GM19397 (cell line): ENCODE results near the gene FAU.
"Not testable (repeated sequence)": the region's sequence is repeated elsewhere in the genome, so short reads cannot be mapped to it uniquely, and the experiment has no call there.

Source experiments
- ATAC-seq: cut with Tn5 transposase; IDR thresholded peaks from one replicate; pipeline ENCODE4 v1.9.1; 2021; ENCODE audit warnings: mild to moderate bottlenecking, moderate library complexity; ENCODE audit not compliant: unreplicated experiment

FAU gene

DNA sequence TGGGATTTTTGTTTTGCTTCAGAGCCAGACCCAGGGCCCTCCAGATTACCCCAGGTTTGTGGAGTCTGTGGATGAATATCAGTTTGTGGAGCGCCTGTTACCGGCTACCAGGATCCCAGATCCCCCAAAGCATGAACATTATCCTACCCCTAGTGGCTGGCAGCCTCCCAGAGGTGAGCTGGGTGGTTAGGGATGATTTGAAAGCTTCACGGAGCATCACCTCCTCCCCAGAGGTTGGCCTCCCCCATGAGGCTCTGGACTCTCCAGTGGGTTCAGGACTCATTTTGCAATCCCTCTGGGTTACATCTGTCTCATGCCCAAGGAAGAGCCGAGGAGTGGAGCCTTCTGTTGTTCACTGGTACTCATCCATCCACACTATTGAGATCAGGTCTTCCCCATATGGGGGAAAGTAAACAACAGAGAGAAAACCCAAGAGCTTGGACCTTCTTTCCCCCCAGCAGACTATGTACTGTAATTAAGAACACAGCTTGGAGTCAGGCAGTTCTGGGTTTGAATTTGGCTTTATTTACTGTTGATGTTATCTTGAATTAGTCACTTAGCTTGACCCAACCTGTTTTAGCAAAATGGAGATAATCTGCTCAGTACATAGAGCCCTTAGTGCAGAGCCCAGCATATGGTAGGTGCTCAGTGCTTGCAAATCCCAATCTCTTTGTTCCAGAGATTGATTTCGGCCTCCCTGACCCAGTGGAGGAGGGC, 2.7 kb upstream of the FAU start:
- no peak for ATAC-seq

DNA sequence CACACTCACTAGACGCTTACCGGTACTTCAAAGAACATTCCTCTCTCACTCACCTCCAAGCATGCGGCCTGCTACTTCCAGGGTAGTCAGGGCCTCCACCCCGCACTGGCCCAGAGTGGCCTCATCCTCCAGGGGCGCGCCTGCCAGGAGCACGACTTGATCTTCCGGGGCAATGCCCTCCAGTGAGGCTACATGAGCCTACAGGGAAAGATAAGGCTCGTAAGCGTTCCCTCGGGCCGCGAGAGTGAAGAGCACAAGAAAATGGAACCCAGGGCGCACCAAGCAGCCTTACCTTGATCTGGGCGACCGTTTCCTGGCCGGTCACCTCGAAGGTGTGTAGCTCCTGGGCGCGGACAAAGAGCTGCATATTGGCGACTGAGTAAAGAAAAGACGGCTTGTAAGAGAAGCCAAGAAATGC, 478 bp downstream of the FAU start:
- no peak for ATAC-seq

DNA sequence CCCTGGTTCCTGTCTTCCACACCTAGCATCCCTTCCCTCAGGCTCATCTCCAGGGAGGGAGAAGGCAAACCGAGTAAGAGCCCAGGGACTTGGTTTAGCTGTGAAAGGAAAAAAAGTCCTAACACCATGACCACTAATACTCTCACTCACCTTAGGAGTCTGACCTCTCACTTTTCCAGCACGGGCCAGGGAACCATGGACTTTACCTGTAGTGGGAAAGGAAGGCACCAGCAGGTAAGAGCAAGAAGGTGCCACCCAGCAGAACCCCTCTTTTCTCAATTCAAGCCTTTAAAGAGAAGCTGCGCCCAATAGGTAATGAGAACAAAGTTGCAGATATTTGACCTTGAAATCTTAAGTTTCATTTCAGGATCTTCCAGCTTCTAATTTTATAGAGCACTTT, 1.1 kb downstream of the FAU start:
- no peak for ATAC-seq

DNA sequence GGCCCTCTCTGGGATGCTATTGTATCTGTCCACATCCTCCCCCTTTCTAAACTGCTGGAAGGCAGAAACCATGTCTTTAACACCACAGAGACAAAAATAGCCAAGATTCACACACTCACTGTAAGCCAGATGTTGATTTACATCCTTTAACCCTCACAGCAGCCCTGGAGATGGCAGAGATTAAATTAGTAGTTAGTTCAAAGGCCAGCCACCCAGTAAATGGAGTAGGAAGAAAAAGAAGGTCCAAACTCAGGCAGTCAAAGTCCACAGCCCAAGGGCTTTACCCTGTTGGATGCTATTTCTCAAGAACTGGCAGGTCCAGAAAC, 2.3 kb downstream of the FAU start:
- no peak for ATAC-seq

DNA sequence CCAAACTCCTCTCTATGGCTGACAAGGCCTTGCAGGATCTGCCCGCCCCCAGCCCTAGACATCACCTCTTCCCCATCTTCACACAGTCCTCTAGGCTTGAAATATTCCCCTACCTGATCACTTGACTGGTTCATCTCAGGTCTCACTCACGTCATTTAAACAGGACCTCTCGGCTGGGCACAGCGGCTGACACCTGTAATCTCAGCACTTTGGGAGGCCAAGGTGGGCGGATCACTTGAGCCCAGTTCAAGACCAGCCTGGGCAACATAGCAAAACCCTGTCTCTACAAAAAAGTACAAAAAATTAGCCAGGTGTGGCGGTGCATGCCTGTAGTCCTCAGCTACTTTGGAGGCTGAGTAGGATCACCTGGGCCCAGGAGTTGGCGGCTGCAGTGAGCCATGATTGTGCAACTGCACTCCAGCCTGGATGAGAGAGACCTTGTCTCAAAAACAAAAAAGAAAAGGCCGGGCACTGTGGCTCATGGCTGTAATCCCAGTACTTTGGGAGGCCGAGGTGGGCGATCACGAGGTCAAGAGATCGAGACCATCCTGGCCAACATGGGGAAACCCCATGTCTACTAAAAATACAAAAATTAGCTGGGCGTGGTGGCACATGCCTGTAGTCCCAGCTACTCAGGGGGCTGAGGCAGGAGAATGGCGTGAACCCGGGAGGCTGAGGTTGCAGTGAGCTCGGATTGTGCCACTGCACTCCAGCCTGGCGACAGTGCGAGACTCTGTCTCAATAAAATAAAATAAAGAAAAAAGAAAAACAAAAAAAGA, 2.9 kb downstream of the FAU start:
- ATAC-seq: not testable (repeated sequence)

DNA sequence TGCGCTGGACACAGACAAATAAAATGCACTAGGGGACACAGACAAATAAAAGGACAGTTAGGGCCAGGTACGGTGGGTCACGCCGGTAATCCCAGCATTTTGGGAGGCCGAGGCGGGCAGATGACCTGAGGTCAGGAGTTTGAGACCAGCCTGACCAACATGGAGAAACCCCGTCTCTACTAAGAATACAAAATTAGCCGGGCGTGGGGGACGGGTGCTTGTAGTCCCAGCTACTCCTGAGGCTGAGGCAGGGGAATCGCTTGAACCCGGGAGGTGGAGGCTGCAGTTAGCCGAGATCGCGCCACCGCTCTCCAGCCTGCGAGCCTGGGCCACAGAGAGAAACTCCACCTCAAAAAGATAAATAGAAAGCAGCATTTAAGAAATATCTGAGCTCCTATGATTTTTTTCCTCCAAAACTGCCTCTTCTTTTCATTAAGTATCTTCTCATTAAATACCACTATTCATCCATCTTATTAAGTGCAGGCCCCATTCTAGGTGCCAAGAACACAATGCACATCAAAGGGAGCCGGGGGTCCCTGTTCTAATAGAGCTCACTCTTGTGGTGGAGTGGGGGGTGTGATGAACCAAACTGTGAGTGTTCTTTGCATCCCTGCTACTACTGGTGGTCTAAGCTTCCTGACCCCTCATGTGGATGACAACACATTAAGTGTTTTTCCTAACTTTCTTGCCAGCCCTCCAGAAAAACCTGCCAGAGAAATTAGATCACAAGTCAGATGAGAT, 3.7 kb downstream of the FAU start:
- ATAC-seq: no peak

DNA sequence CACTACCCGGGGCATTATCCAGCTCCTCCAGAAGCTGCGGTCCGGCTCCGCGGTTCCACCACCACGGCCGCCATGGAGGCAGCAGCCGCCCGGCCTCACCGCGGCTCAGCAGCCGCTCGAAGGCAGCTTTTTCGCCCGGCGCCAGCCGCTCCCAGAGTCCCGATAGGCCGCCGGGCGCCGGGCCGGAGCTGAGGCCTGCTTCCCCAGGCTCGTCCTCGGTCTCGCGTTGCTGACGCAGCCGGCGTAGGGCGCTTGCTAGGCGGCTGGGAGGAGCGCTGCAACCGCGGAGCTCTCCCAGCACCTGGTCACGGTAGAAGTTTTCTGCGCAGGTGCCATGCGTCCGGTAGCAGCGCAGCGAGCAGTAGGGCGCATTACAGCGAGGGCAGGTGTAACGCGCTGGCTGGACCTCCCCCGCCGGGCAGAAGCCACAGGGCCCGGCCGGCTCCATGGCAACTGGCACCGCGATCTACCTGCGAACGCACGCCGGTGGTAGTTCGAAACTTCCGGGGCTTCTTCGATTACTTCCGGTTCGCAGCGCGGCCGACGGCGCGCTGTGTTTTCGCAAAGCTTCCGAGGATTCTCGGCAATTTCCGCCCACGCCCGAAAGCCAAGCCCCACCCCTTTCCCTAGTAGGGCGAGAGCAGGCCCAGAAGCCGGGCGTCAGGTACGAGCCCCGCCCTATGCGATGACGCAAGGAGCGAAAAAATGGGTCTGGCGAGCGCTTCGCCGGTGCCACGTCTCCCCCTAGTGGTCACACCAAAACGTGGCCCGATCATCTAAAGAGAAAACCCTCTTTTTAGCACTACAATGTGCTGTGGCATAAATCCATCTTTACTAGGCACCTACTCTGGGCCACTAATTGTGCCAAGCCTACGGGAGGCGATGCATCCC, 4.5 kb downstream of the FAU start, which contains the start of gene ZNHIT2:
ZNHIT2 (minus strand) TSS at position 496 of the 891 bp plus-strand sequence; CDS start at position 448, 48 bp downstream.
- ATAC-seq: peak; percentile 61

DNA sequence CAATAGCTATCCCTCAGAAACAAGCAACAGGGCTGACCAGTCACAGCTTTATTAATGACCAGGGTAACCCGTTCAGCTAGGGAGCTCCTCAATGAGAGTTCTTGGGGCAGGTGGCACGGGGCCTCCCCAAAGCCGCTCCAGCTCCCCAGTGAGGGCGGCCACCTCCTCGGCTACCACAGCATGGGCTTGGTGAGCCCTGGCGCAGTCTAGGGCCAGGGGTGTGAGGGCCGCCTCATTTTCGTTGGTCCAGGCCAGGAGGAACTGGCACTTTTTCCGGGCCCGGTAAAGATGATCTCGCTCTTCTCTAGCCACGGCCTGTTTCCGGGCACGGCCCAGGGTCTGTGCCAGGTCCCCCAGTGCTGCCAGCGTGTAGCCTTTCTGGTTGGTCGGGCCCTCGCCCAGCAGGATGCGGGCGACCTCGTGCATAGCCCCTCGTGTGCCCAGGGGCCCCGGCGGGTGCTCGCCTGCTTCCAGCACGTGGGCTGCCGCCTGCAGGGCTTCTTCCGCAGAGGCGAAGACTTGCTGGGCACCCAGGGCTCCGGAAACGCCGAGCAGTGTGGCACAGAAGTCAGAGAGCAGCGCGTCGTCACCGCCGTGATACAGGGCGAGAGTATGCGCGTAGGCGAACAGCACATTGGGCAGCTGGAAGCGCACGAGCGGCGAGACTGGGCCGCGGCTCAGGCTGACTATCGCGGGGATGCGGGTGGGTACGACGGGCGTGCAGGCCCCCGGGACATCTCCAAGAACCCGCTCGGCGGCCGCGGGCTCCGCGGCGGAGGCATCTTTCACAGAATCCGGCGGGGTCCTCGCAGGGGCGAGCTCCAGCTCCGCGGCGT, 5.3 kb downstream of the FAU start:
- no peak for ATAC-seq

DNA sequence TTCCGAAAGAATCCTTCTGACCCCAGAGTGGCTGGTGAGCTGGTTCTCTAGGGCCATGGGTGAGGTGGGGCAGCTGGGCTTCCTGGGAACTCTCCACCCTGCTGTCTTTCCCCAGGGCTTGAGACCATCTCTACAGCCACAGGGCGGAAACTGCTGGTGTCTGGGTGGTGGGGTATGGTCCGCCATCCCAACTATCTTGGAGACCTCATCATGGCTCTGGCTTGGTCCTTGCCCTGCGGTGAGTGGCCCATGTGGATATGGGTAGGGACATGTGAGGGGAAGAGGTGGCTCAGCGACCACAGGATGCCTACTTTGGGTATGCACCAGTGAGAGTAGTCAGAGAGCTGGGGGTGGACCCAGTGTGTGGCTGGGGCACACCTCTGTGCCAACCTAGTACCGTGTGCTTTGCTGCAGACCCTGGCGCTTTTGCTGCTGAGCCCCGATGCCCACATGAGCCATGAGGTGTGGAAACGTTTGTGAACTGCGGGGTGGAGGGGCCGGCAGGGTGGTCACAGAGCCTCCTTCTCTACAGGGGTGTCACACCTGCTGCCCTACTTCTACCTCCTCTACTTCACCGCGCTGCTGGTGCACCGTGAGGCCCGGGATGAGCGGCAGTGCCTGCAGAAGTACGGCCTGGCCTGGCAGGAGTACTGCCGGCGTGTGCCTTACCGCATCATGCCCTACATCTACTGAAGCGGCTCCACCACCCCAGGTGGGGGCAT, 6.4 kb downstream of the FAU start:
- ATAC-seq: no peak

DNA sequence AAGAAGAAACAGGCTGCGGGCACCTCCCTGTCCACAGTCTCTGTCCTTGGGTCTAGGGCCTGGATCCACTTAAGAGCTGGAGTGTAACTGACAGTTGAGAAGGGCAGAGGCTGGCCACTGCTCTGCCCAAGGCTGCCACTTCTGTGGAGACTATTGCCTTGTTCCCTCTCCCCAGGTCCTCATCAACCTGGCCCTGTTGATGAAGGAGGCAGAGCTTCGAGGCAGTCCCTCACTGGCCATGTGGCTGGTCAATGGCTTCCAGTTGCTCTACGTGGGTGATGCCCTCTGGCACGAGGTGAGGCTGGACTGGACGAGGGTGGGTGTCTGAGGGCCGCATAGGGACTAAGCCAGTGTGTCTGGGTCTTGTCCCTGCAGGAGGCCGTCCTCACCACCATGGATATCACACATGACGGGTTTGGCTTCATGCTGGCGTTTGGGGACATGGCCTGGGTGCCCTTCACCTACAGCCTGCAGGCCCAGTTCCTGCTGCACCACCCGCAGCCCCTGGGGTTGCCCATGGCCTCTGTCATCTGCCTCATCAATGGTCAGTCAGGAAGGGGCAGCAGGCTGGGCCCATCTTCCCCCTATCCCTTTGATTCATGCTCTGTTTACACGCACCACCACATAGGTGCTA, 7.3 kb downstream of the FAU start:
- ATAC-seq: no peak

DNA sequence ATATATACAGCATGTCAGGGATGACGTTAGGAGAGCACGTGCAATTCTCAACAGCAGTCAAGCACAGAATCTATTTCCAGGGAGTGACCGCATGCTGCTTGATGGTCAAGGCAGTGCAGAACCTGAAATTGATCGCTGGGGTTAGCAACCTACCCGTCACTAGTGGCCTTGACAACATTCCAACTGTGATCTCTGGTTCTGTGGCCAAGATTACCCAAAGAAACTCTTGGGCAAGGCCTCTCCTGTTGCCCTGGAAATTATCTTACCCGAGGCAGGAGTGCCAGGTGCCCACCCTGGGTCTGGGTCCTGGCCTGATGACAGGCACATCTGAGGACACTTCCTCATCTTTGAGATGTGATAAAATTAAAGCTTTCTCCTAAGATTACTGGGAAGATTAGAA, 8.1 kb downstream of the FAU start:
- ATAC-seq: no peak

DNA sequence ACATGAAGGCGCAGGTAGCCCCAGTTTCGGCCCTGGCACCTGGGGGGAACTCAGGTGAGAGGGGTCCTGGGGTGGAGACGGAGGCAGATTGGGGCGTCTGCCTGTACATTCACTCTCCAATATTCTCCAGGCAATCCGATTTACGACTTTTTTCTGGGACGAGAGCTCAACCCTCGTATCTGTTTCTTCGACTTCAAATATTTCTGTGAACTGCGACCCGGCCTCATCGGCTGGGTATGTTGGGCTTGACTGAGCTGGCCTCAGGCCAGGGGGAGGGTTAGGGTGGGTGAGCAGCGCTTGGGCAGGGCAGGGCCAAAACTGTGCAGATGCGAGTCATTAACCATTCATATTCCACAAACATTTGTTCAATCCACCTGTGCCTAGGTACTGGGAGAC, 8.6 kb downstream of the FAU start:
- ATAC-seq: no peak

DNA sequence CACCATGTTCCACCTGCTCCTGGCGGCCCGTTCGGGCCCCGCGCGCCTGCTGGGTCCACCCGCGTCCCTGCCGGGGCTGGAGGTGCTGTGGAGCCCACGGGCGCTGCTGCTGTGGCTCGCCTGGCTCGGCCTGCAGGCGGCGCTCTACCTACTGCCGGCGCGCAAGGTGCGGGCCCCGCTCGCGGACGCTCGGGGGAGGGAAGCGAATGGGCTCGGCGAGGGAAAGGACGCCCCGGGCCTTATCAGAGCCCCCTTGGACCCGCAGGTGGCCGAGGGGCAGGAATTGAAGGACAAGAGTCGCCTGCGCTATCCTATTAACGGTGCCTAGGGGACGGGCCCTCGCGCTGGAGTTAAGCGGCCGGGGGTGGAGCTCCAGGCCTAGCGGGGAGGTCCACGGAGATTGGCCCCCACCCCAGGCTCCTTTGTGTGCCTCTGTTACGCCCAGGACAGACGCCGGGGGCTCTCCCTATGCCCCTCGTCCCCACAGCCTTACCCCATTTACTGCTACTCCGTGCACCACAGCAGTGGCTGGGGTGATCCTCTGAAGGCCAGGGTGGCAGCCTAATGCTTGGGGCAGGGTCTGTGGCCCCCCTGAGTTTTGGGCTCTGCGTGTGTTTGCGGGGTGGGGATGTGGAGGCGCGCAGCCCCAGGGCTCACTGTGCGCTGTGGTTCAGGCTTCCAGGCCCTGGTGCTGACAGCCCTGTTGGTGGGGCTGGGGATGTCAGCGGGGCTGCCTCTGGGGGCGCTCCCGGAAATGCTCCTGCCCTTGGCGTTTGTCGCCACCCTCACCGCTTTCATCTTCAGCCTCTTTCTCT, 9.2 kb downstream of the FAU start:
- ATAC-seq: no peak

DNA sequence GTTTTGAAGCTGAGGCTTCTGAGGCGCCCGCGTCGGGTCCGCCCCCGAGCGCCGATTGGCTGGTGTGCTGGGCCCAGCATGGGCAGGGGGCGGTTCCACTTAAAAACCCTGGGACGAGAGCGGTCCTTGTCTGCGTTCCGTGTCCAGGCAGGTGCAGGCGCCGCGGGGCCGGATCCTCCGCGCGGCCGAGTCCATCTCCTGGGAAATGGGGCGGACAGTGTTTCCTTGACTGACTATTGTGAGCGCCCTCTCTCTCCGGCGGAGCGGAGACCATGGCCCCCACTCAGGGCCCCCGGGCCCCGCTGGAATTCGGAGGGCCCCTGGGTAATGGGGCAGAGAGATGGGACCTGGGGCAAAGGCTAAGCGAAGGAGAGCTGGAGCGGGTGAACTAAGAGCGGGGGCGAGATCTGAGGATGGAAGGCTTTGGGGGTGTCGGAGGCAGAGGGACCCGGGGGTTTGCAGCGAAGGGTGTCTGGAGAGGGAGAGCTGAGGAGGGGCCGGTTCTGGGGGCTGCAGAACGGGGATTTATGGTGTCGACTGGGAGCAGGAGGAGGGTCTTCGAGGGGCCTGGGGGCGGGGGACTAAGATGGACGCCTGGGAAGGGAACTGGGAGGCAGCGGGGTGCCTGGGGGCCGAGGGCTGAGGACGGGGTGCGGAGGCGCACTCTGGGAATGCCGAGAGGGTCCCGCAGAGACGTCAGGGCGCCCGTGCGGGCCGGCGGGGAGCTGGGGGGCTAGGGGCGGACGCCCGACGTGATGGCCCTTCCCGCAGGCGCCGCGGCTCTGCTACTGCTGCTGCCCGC, 10.0 kb downstream of the FAU start, which contains the start of gene TM7SF2:
TM7SF2 (plus strand) TSS at position 129 of the 802 bp plus-strand sequence; CDS start at position 273, 144 bp downstream.
- ATAC-seq: peak; percentile 69

DNA sequence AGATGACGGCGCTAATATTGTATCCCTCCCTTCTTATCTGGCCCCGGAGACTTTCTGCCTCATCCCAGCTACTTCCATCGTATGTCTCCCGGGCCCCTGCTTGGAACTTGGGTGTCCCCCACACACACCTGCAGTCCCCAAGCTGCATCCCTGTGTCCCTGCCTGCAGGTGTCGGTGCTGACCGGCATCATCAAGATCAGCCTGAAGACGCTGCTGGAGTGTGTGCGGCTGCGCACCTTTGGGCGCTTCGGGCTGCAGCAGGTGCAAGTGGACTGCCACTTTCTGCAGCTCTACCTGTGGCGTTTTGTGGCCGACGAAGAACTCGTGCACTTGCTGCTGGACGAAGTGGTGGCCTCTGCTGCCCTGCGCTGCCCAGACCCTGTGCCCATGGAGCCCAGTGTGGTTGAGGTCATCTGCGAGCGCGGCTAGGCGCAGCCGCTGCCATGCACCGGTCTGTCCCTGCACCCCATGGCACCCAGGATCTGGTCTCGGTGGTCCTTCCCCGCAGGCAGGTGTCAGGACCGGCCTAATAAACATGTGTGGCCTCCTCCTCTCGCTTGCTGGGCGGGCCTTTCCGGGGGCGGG, 10.7 kb downstream of the FAU start:
- no peak for ATAC-seq

DNA sequence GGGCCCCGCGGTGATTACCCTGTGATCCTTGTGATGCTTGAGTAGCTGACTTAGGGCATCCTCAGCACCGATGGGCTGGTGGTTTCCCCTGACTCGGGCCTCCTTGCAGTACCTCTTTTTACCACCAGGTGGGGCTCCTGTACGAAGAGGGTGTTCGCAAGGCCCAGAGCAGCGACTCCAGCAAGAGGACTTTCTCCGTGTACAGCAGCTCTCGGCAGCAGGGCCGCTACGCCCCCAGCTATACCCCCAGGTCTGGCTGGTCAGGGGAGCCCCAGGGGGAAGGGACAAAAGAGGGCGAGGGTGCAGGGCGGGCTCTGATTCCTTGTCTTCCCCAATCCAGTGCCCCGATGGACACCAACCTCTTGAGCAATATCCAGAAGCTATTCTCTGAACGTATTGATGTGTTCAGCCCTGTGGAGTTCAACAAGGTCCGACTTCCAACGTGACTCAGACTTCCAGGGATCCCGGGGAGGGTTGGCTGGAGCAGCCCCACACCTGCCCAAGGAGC, 11.5 kb downstream of the FAU start:
- no peak for ATAC-seq
